ENCODE results near the gene PLEKHA6. TPM values are rescaled to one million over a fixed set of nuclear protein-coding genes. Genes with fewer than 3 reads are reported as not detected.

PLEKHA6 gene
- total RNA-seq, 4 donors from 2014 or later: 4.3 to 13.2 (median 7.7) TPM

- H3K9me3 ChIP-seq: no peaks in the 10 kb centered on the region
- H3K36me3 ChIP-seq: no peaks in the 10 kb centered on the region
- ATAC-seq: no peak
- no peak overlapping the region for H3K27ac ChIP-seq
- in situ Hi-C loops (cut with MboI; ENCODE audit: low sequenced_read_pairs in 4 of 4): loop anchor here in 1 of 4 donors (25.0 kb wide), 1 partner anchor 342 kb away; the partner anchor contains the start of gene MDM4
- H3K4me3 ChIP-seq: no peak overlapping the region
- H3K27me3 ChIP-seq: peaks cover 0 to 6% (median 3%) of the 10 kb centered on the region in 3 donors
- H3K4me1 ChIP-seq: no peaks in the 10 kb centered on the region
- intact Hi-C loops (cut with DNase I; ENCODE audit: low total_unique reads): loop anchor here (5.0 kb wide), 1 partner anchor 617 kb away; no protein-coding TSS in a partner anchor
- no peak for TF ChIP-seq CTCF (IDR thresholded peaks at IDR 0.05 in 4 of 5, conservative IDR thresholded peaks at IDR 0.05 in 1 of 5)
- no peak for TF ChIP-seq POLR2A (IDR thresholded peaks at IDR 0.05)
- no peak for DNase-seq
These were observed 189.1 kb downstream of the PLEKHA6 start for GRCh38 chr1:204170494-204171155.

- in situ Hi-C loops (cut with MboI; ENCODE audit: low sequenced_read_pairs in 4 of 4): loop anchor here in 3 of 4 donors (5.0 to 25.0 kb wide), 5 partner anchors 32 to 342 kb away; partner anchors contain the start of gene MDM4 (in 1 of the 3)
- ATAC-seq (no peak), DNase-seq (no peak)
- H3K36me3 ChIP-seq: no peaks in the 10 kb centered on the region
- H3K4me1 ChIP-seq: no peaks in the 10 kb centered on the region
- TF ChIP-seq CTCF (IDR thresholded peaks at IDR 0.05 in 4 of 5, conservative IDR thresholded peaks at IDR 0.05 in 1 of 5) (no peak), POLR2A (IDR thresholded peaks at IDR 0.05) (no peak)
- intact Hi-C loops (cut with DNase I; ENCODE audit: low total_unique reads): loop anchor here (5.0 kb wide), 1 partner anchor 617 kb away; no protein-coding TSS in a partner anchor
- H3K4me3 ChIP-seq: no peak overlapping the region
- no peaks in the 10 kb centered on the region for H3K9me3 ChIP-seq
- peaks cover 0 to 6% (median 3%) of the 10 kb centered on the region in 3 donors for H3K27me3 ChIP-seq
- H3K27ac ChIP-seq: no peak overlapping the region
These were observed 189.9 kb downstream of the PLEKHA6 start for GRCh38 chr1:204169858-204170257.

Other genes starting within 250 kb of the PLEKHA6 start
- gene ETNK2, start 207.9 kb downstream of the PLEKHA6 start, total RNA-seq: 1 to 10 TPM in 3 of 4 donors, under 1 TPM in 1; 0.66 to 3.1 (median 2.3) TPM
- under 1 TPM in 1 of 4 donors, not detected in 3; 0.22 TPM for gene REN, start 193.6 kb downstream of the PLEKHA6 start, total RNA-seq
- not detected for gene KISS1, start 163.4 kb downstream of the PLEKHA6 start, total RNA-seq
- gene GOLT1A, start 145.9 kb downstream of the PLEKHA6 start, total RNA-seq: 1 to 10 TPM in 2 of 4 donors, not detected in 2; 1.1 to 1.3 TPM
- gene PPP1R15B, start 51.9 kb upstream of the PLEKHA6 start, total RNA-seq: 10 to 100 TPM; 23.8 to 33.0 (median 25.9) TPM
- 1 to 10 TPM; 2.8 to 6.0 (median 3.8) TPM for gene PIK3C2B, start 134.9 kb upstream of the PLEKHA6 start, total RNA-seq
- gene MDM4, start 156.5 kb upstream of the PLEKHA6 start, total RNA-seq: 10 to 100 TPM; 15.1 to 44.0 (median 28.9) TPM